NCI-H82 (cell line): ENCODE results near the gene CARNS1.
"Not testable (repeated sequence)": the region's sequence is repeated elsewhere in the genome, so short reads cannot be mapped to it uniquely, and the experiment has no call there.

Source experiments
- DNase-seq: peaks from one replicate; lab custom pipeline; 2025; lab: John Stamatoyannopoulos, UW

Gene CARNS1

GRCh38 chr11:67409781-67410368 is 5.6 kb upstream of the CARNS1 start:
- DNase-seq = peak; percentile 58

GRCh38 chr11:67410369-67410831 is 5.1 kb upstream of the CARNS1 start:
- DNase-seq = no peak

DNA sequence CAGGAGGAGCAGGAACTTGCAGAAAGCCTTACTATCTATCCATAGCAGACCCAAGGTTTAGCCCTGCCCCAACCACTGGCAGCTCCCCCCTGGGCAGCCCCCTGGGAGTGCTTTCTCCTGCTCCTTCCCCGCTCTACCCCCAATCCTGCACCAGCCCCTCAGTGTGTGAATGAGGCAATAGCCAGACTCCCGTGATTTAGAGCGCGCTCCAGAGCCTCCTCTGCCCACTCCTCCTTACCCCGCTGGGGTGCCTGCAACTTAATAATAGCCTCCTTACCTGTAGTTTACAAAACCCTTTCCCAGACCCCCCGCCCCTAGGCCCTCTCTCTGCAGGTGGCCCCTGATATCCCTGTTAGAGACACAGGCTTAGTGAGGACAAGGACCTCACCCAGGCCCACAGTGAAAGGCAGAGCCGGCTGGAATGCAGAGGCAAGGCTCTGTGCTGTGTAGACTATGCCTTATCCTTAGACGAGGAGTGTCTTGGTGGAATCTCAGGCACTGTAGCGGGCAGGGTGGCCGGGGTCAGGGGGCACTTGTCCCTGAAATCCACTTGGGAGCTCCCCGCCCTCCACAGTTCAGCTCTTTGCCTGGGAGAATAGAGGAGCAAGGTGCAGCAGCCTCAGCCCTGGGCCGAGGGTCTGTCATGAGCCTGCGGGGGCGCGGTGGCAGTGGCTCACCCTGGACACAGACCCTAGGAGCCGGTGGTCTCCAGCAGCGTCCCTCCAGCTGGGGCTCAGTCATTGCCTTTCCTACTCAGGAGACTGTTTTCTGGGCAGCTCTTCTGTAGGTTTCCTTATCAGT is 4.3 kb upstream of the CARNS1 start:
- DNase-seq = no peak

DNA sequence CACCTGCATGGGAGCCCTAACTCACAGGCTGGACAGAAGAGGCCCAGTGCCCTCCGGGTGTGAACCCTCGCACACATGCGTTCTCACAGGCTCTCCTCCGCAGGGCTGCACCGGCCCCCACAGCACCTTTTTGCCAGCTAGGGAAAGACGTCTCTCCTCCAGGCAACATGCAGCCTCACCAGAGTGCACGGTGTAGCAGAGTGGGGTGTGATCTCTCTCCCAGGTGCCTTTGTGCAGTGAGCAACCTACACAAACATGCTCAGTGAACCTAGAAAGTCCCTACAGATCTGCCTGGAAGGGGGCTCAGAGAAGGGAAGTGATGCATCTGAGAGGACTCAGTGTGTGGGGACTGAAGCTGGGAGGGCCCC is 3.7 kb upstream of the CARNS1 start:
- no peak for DNase-seq

- DNase-seq = no peak
Measured at GRCh38 chr11:67412495-67413179, 2.8 kb upstream of the CARNS1 start.

DNA sequence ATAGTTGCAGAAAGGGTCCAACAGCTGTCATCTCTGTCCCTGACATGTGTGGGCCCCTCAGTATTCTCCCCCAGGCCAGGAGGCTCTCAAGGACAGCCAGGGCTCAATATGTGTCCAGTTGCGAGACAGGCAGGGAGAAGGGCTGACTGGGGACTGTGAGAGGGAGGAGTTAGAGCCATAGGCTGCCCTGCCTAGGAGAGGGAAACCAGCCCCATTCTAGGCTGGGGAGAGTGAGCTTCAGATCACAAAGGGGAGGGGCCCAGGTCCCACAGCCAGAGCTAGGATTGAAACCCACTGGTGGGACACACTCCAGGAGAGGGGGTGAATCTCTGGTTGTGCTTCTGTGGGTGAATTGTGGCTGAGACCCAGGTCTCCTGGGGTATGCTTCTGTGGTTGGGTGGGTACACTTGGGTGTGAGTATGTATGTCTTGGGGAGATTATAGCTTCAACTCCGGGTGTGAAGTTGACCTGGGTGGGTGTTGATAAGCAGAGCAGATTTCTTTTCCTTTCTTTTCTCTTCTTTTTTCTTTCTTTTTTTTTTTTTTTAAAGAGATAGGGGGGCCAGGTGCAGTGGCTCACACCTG is 2.1 kb upstream of the CARNS1 start:
- no peak for DNase-seq

DNA sequence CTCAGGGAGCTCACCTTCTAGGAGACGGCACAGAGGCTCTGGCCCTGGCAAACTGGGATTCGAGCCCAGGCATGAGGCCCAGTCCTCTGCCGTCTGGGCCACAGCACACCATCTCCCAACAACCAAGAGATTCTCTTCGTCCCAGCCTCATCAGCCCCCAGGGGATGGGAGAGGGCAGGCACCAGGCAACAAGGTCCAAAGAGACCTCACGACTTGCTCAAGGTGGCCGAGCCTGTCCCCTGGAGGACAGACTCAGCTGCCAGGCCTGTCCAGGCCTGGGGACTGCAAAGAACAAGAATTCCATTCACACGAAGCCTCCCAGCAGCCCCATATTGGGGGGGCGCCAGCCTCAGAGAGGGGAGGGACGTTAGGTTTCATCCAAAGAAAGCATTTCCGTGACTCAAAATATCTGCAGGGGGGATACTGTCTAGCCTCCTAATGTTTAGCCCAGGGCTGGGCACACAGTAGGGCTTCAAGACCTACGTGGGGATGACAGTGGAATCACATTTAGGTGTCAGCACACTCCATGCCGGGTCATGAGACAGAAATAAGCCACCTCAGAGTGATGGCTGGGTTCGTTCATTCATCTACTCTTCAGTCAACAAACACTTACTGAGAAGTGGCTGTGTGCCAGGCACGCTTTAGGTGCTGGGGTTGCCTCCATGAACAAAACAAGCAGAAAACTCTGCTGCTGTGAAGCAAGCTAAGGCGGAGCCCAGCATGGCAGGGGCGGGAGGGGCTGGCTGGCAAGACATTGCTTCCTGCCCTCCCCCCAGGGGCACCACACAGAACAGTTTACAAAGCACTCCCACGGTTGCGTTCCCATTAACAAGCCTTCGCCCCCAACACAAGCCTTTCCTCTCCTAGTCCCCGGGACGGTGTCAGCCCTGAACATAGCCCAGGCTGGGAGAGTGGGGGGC is 1.2 kb downstream of the CARNS1 start:
- no peak for DNase-seq

DNA sequence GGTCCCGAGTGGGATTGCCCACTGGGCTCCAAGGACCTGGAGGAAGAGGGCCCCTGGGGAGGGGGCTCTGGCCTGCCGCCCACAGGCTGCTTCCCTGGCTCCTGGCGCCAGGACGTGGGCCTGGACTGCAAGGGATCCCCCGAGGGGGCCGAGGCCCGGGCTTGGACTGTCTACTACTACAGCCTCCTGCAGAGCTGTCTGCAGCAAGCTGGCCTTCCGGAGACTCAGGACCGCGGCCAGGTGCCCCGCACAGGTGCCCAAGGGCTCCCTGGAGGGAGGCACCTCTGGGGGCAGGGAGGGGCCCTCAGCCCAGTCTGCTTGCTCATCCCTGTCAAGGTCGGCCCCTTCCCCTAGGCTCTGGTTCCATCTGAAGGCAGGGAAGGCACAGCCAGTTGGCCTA is 1.9 kb downstream of the CARNS1 start:
- no peak for DNase-seq

DNA sequence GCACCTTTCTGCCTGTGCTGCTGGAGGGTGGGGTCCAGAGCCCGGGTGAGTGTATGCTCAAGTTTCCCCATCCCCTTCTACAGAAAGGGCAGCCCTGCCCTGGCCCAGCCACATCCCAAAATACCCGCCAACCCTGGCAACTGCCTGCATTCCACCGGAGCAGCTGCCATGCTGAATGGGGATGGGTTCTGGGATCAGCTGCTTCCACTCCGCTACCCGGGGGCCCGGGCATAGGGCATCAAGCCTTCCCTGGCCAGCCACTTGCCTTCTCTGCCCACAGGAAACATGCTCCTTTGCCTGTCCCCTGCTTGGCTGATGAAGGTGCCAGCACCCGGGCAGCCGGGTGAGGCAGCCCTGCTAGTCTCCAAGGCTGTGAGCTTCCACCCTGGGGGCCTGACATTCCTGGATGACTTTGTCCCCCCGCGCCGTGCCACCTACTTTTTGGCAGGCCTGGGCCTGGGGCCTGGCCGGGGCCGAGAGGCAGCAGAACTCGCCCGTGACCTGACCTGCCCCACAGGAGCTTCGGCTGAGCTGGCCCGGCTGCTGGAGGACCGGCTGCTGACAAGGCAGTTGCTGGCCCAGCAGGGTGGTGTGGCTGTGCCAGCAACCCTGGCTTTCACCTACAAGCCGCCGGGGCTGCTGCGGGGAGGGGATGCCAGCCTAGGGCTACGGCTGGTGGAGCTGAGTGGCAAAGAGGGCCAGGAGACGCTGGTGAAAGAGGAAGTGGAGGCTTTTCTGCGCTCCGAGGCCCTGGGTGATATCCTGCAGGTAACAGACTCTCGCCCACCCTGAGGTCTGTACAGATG is 3.2 kb downstream of the CARNS1 start:
- DNase-seq = no peak

DNA sequence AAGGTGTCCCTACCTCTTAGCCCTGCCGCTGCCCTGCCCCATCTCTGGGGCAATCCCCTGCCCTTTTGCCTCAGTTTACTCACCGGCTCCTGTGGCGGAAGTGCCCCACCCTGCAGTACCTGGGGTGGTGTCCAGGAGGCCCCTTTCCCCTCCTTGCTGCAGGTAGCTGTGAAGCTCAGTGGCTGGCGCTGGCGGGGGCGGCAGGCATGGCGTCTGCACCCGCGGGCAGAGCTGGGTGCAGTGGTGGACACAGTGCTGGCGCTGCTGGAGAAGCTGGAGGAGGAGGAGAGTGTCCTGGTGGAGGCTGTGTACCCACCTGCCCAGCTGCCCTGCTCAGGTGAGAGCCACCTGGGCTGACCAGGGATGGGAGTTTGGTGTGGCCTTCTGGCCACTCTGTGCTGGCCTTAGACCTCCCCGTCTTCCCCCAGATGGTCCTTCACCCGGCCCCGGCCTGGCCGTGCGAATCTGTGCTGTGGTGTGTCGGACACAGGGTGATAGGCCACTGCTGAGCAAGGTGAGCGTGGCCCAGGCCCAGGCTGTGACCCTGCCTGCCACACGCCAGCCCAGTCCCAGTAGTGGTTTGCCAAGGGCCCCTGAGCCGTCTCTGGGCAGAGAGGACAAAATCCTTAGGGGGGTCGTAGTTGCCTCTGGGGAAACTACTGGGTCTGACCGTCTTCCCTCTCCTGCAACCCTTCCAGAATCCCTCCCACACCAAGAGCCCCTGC is 4.0 kb downstream of the CARNS1 start:
- no peak for DNase-seq

DNA sequence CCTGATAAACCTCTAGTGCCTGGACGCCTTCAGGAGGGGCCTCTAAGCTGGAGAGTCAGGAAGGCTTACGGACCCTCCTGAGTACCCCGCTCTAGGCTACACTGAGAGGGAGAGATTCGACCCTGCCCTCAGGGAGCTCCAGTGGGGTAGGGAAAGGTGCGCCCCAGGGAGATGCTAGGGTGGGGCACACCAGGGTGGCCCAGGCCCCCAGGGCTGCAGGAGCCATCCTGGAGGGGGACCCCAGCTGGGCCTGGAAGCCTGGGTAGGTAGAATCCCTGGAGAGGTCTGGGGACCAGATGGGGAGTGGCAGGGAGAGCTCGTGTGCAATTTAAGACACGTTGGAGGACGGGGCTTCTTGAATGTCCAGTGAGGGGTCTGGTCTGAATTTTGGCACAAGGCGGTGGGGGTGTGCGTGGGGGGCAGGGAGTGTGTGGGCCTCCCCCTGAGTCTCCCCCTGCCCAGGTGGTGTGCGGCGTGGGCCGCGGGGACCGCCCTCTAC is 4.7 kb downstream of the CARNS1 start:
- DNase-seq = peak; percentile 45

- DNase-seq = peak; percentile 94
Measured at GRCh38 chr11:67420646-67421429, 5.4 kb downstream of the CARNS1 start.

- no peak for DNase-seq
Measured at GRCh38 chr11:67421430-67422031, 6.1 kb downstream of the CARNS1 start.

DNA sequence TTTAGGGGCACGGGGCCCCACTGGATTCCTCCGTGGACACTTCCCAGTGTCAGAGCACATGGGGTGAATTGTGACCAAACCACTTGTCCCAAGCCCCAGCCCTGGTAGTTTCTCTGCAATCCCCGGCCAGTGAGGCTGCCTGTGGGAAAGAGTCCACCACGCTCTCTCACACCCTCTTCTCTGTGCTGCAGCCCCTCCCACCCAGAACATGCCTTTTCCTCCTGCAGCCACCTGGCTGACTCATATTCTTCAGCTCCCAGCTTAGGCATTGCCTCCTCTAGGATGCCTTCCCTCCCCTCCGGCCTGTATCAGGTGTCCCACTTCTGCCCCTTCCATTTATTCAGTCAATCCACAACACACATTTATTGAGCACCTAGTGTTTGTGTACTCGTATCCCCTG is 7.4 kb downstream of the CARNS1 start:
- DNase-seq = peak; percentile 16

DNA sequence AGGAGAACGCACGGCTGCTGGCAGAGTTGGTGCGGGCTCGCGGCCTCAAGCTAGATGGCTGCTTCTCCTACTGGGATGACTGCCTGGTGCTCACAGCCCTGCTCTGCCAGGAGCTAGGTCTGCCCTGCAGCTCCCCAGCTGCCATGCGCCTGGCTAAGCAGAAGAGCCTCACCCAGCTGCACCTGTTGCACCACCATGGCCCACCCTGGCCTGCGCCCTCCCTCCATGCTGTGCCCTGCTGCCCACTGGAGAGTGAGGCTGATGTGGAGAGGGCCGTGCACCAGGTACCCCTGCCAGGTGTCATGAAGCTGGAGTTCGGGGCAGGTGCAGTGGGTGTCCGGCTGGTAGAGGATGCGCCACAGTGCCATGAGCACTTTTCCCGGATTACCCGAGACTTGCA is 8.0 kb downstream of the CARNS1 start:
- no peak for DNase-seq

DNA sequence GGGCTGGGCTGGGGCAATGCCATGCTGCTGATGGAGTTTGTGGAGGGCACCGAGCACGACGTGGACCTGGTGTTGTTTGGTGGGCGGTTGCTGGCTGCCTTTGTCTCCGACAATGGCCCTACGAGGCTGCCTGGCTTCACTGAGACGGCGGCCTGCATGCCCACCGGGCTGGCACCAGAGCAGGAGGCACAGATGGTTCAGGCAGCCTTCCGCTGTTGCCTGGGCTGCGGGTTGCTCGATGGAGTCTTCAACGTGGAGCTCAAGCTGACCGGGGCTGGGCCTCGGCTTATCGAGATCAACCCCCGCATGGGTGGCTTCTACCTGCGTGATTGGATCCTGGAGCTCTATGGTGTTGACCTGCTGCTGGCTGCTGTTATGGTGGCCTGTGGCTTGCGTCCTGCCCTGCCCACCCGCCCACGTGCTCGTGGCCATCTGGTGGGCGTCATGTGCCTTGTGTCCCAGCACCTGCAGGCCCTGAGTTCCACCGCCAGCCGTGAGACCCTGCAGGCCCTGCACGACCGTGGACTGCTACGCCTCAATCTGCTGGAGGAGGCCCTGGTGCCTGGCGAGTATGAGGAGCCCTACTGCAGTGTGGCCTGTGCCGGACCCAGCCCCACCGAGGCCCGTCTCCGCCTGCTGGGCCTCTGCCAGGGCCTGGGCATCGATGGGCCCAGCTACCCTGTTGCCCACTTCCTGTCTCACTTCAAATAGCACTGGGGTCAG is 8.6 kb downstream of the CARNS1 start:
- no peak for DNase-seq

- DNase-seq = not testable (repeated sequence)
Measured at GRCh38 chr11:67427364-67427859, 11.9 kb downstream of the CARNS1 start.
